Measurements from ENCODE around the gene STK10.

DNA sequence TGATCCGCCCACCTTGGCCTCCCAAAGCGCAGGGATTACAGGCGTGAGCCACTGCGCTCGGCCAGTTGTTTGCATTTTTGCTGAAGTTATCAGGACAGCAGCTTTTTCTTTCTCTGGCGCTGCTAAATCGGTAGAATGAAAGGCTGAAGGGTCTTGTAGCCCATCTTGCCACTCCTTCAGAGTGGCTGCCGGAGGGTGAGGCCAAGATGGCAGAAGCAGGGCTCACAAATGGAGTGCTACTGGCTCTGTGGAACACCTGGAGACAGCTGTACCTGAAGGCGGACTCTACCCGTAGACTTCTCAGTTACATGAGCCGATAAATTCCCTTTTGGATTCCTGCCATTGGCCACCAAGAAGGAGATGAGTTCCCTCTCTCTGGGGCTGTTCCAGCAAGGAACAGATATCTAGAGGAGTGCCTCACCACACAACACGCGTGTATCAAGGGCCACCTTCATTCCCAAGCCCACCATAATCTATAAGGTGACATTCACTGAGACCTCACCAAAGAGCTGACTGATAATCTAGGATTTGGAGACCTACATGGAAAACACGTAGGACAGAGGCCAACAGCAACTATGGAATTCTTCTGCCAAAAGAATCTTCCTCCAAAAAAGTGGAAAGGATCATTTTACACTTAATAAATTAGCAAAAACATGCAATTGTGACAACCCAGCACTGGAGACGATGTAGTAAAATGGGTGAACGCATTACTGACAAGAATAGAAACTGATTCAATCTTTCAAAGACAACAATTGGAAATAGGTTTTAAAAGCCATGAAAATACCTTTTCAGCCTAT, 21.8 kb downstream of the STK10 start:
- no peak for TF ChIP-seq EZH2phosphoT487 (IDR thresholded peaks at IDR 0.05; ENCODE audit: borderline replicate concordance, low read length)
- TF ChIP-seq, protein P1, sequence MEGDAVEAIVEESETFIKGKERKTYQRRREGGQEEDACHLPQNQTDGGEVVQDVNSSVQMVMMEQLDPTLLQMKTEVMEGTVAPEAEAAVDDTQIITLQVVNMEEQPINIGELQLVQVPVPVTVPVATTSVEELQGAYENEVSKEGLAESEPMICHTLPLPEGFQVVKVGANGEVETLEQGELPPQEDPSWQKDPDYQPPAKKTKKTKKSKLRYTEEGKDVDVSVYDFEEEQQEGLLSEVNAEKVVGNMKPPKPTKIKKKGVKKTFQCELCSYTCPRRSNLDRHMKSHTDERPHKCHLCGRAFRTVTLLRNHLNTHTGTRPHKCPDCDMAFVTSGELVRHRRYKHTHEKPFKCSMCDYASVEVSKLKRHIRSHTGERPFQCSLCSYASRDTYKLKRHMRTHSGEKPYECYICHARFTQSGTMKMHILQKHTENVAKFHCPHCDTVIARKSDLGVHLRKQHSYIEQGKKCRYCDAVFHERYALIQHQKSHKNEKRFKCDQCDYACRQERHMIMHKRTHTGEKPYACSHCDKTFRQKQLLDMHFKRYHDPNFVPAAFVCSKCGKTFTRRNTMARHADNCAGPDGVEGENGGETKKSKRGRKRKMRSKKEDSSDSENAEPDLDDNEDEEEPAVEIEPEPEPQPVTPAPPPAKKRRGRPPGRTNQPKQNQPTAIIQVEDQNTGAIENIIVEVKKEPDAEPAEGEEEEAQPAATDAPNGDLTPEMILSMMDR (IDR thresholded peaks at IDR 0.05; ENCODE audit: low read depth, low read length, poor library complexity, severe bottlenecking), result no peak

Data from DOHH2 (cell line).